GM23338 (cell line): ENCODE measurements around the gene SORCS3. TPM values are rescaled to one million over a fixed set of nuclear protein-coding genes. Genes with fewer than 3 reads are reported as not detected.

ENCODE experiments used
- ATAC-seq: fragments of 200-7000 bp; cut with Tn5 transposase; 3 replicates; pipeline ENCODE4 v1.9.1; 2020
- DNase-seq: peaks from one replicate; pipeline ENCODE4 v3.0.0-alpha.2; 2015; ENCODE audit warnings: low spot score
- H2AFZ ChIP-seq: fragments of 200-600 bp; sonication (generic); 2 replicates; pipeline ENCODE4 v1.8.0; 2016; ENCODE audit warnings: antibody characterized with exemption, mild to moderate bottlenecking, moderate library complexity
- H3F3A ChIP-seq: fragments of 200-600 bp; sonication (generic); replicated peaks from 2 replicates; pipeline ENCODE4 v1.8.0; 2017; ENCODE audit warnings: antibody characterized with exemption, mixed run types, low read depth
- H3K27ac ChIP-seq: fragments of 200-600 bp; sonication (generic); 2 replicates; pipeline ENCODE4 v1.6.1; 2016; ENCODE audit warnings: low read depth
- H3K27me3 ChIP-seq: fragments of 200-600 bp; sonication (generic); 2 replicates; pipeline ENCODE4 v1.8.0; 2016; ENCODE audit warnings: mild to moderate bottlenecking, mixed run types, moderate library complexity; ENCODE audit not compliant: insufficient read depth
- H3K36me3 ChIP-seq: fragments of 200-600 bp; sonication (generic); 2 replicates; pipeline ENCODE4 v1.8.0; 2016; ENCODE audit warnings: mild to moderate bottlenecking; ENCODE audit not compliant: insufficient read depth
- H3K4me1 ChIP-seq: fragments of 200-600 bp; sonication (generic); 2 replicates; pipeline ENCODE4 v1.8.0; 2016; ENCODE audit warnings: mild to moderate bottlenecking, moderate library complexity; ENCODE audit not compliant: insufficient read depth
- H3K4me2 ChIP-seq: fragments of 200-600 bp; sonication (generic); 2 replicates; pipeline ENCODE4 v1.7.1; 2017; ENCODE audit warnings: mixed run types
- H3K4me3 ChIP-seq: fragments of 200-600 bp; sonication (generic); 2 replicates; pipeline ENCODE4 v1.6.1; 2016; ENCODE audit warnings: mixed run types
- H3K79me2 ChIP-seq: fragments of 200-600 bp; sonication (generic); replicated peaks from 2 replicates; pipeline ENCODE4 v1.8.0; 2017; ENCODE audit warnings: mild to moderate bottlenecking; ENCODE audit not compliant: insufficient read depth
- H3K9me2 ChIP-seq: fragments of 200-600 bp; sonication (generic); 2 replicates; pipeline ENCODE4 v1.8.0; 2017; ENCODE audit not compliant: insufficient read depth
- H4K20me1 ChIP-seq: fragments of 200-600 bp; sonication (generic); replicated peaks from 2 replicates; pipeline ENCODE4 v1.8.0; 2017; ENCODE audit warnings: mild to moderate bottlenecking; ENCODE audit not compliant: insufficient read depth
- H3K27ac Mint-ChIP-seq: 2 replicates; pipeline ENCODE4 v1.8.0; 2020; ENCODE audit warnings: inconsistent platforms, mild to moderate bottlenecking, moderate library complexity, mixed read lengths
- H3K27me3 Mint-ChIP-seq: 3 replicates; pipeline ENCODE4 v1.8.0; 2022; ENCODE audit warnings: low read depth, mild to moderate bottlenecking, moderate library complexity, mixed read lengths, inconsistent platforms; ENCODE audit not compliant: insufficient read depth, poor library complexity
- H3K36me3 Mint-ChIP-seq: 3 replicates; pipeline ENCODE4 v1.8.0; 2021; ENCODE audit warnings: low read depth, mild to moderate bottlenecking, inconsistent platforms, moderate library complexity, mixed read lengths
- H3K4me1 Mint-ChIP-seq: 3 replicates; pipeline ENCODE4 v1.8.0; 2020; ENCODE audit warnings: mild to moderate bottlenecking, inconsistent platforms, mixed read lengths
- H3K4me3 Mint-ChIP-seq: 3 replicates; pipeline ENCODE4 v1.8.0; 2021; ENCODE audit warnings: moderate library complexity, mild to moderate bottlenecking, inconsistent platforms, mixed read lengths
- H3K9me3 Mint-ChIP-seq: 3 replicates; pipeline ENCODE4 v1.8.0; 2020; ENCODE audit warnings: moderate library complexity, mild to moderate bottlenecking, inconsistent platforms, mixed read lengths
- CREB1 ChIP-seq: fragments of 250-450 bp; sonication (Bioruptor Pico); IDR thresholded peaks from 2 replicates; pipeline ENCODE4 v1.5.0; 2020; ENCODE audit warnings: low read depth, mild to moderate bottlenecking, moderate library complexity
- CTCF ChIP-seq, 2 experiments: fragments of 200-600 bp in 1 of 2; sonication (generic) in 1 of 2; conservative IDR thresholded peaks; 2 replicates each; pipeline versions ENCODE4 v1.5.1 to v1.6.1; 2016 to 2017; ENCODE audit warnings: antibody characterized with exemption in 2 of 2, low read depth in 2 of 2, mild to moderate bottlenecking in 2 of 2, moderate library complexity in 1 of 2
- ETS1 ChIP-seq: IDR thresholded peaks from 2 replicates; pipeline ENCODE4 v1.6.1; 2016; ENCODE audit warnings: antibody characterized with exemption
- EZH2 ChIP-seq: fragments of 200-600 bp; sonication (generic); IDR thresholded peaks from one replicate; pipeline ENCODE4 v1.8.0; 2017; ENCODE audit warnings: antibody characterized with exemption, mild to moderate bottlenecking, low read depth; ENCODE audit not compliant: unreplicated experiment
- NANOG ChIP-seq: IDR thresholded peaks from 2 replicates; pipeline ENCODE4 v1.6.1; 2016; ENCODE audit warnings: antibody characterized with exemption, borderline replicate concordance
- POLR2AphosphoS5 ChIP-seq: IDR thresholded peaks from 2 replicates; pipeline ENCODE4 v1.6.1; 2016; ENCODE audit warnings: antibody characterized with exemption, low read depth
- REST ChIP-seq: IDR thresholded peaks from one replicate; pipeline ENCODE4 v1.6.1; 2018; ENCODE audit warnings: antibody characterized with exemption; ENCODE audit not compliant: unreplicated experiment
- STAT1 ChIP-seq: IDR thresholded peaks from one replicate; pipeline ENCODE4 v1.6.1; 2016; ENCODE audit warnings: antibody characterized with exemption; ENCODE audit not compliant: unreplicated experiment
- ZNF114 ChIP-seq: fragments of 250-450 bp; sonication (Bioruptor Pico); IDR thresholded peaks from 2 replicates; pipeline ENCODE4 v1.5.0; 2020; ENCODE audit warnings: mild to moderate bottlenecking, moderate library complexity
- ZNF331 ChIP-seq: fragments of 250-450 bp; sonication (Bioruptor Pico); IDR thresholded peaks from 2 replicates; pipeline ENCODE4 v1.5.0; 2020; ENCODE audit warnings: low read depth, mild to moderate bottlenecking, moderate library complexity
- polyA plus RNA-seq: library from polyadenylated mRNA; unstranded; fragments of >200 nt; fragmentation: Nextera tagmentation; extraction: Ambion mirVana; gene quantifications from 2 replicates; pipeline ENCODE4 v1.2.1, GENCODE V29; 2016
- total RNA-seq: library from RNA; depleted of rRNA; stranded (reverse); fragments of >200 nt; shearing (Covaris generic); gene quantifications from 2 replicates; pipeline ENCODE4 v1.2.3, GENCODE V29; 2014

SORCS3 gene
- total and polyA plus RNA-seq, 2 experiments from 2014 or later, result 0.37 to 1.4 TPM

- TF ChIP-seq REST, result no peak
Observed at GRCh38 chr10:104981995-104982394, 340.9 kb downstream of the SORCS3 start (continued).

GRCh38 chr10:104988686-104989085 lies 347.6 kb downstream of the SORCS3 start:
- peaks cover 2% of the 10 kb centered on the region for H3K27me3 Mint-ChIP-seq
- Histone ChIP-seq H3K4me2 (no peak overlapping the region), H3K79me2 (no peaks in the 10 kb centered on the region), H3F3A (no peaks in the 10 kb centered on the region), H4K20me1 (no peaks in the 10 kb centered on the region), H3K4me1 (peaks cover 26% of the 10 kb centered on the region), H2AFZ (no peak overlapping the region), H3K9me2 (no peaks in the 10 kb centered on the region), H3K36me3 (no peaks in the 10 kb centered on the region), H3K27me3 (no peaks in the 10 kb centered on the region), H3K4me3 (no peak overlapping the region), H3K27ac (no peak overlapping the region)
- ATAC-seq, result no peak
- H3K4me3 Mint-ChIP-seq, result no peak overlapping the region
- no peak overlapping the region for H3K27ac Mint-ChIP-seq
- peaks cover 29% of the 10 kb centered on the region for H3K4me1 Mint-ChIP-seq
- DNase-seq, result no peak
- H3K36me3 Mint-ChIP-seq, result no peaks in the 10 kb centered on the region
- TF ChIP-seq ETS1, result no peak
- no peak for TF ChIP-seq STAT1
- no peak for TF ChIP-seq EZH2
- TF ChIP-seq CTCF (conservative IDR thresholded peaks at IDR 0.05; ENCODE audit: low read depth in 2 of 2), result no peak
- TF ChIP-seq NANOG, result no peak
- no peaks in the 10 kb centered on the region for H3K9me3 Mint-ChIP-seq

- H3K4me1 Mint-ChIP-seq, result peaks cover 29% of the 10 kb centered on the region
- H3K27me3 Mint-ChIP-seq, result peaks cover 2% of the 10 kb centered on the region
- Histone ChIP-seq H4K20me1 (no peaks in the 10 kb centered on the region), H2AFZ (no peak overlapping the region), H3K4me2 (peak overlapping the region; percentile 48), H3K36me3 (no peaks in the 10 kb centered on the region), H3K4me1 (peaks cover 26% of the 10 kb centered on the region), H3F3A (no peaks in the 10 kb centered on the region), H3K27me3 (no peaks in the 10 kb centered on the region), H3K79me2 (no peaks in the 10 kb centered on the region), H3K9me2 (no peaks in the 10 kb centered on the region), H3K4me3 (no peak overlapping the region), H3K27ac (no peak overlapping the region)
- no peak overlapping the region for H3K27ac Mint-ChIP-seq
- no peak overlapping the region for H3K4me3 Mint-ChIP-seq
- no peaks in the 10 kb centered on the region for H3K36me3 Mint-ChIP-seq
- ATAC-seq (peak; percentile 58), DNase-seq (no peak)
- H3K9me3 Mint-ChIP-seq, result no peaks in the 10 kb centered on the region
- TF ChIP-seq ZNF331, result no peak
- TF ChIP-seq POLR2AphosphoS5, result no peak
- TF ChIP-seq CREB1 (CRISPR knock-in tag), result no peak
- TF ChIP-seq NANOG, result no peak
- no peak for TF ChIP-seq ZNF114 (CRISPR knock-in tag)
- TF ChIP-seq EZH2, result no peak
- TF ChIP-seq REST, result no peak
Observed at GRCh38 chr10:104989880-104990279, 348.8 kb downstream of the SORCS3 start.
